ENCODE results near the gene CACNA2D2. TPM values are rescaled to one million over a fixed set of nuclear protein-coding genes. Genes with fewer than 3 reads are reported as not detected.
A peak's percentile ranks its signal among the peaks of the same experiment; 100 is the strongest.

Gene CACNA2D2
- total and polyA plus RNA-seq, 12 donors: 0.09 to 2.0 (median 0.60) TPM

DNA sequence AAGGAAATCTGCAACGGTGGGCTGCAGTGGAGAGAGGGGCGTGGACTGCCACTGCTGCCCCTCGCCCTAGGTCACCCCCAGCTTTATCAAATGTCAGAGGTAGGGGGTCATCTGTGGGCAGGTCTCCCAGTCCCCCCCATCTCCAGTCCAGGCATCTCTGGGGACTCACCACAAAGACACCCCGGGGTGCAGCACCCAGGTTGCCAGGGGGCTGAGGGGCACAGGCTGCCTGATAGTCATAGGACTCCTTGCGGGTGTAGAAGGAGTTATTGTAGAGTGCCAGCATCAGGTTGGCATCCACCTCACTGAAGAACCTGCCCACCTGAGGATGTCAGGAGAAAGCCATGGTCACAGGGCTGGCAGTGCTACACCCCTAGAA lies 137.6 kb downstream of the CACNA2D2 start:
- intact Hi-C loops (cut with DNase I): no loop called here
- Histone ChIP-seq H3K36me3 (replicated peaks in 1 of 2) (no peaks in the 10 kb centered on the region), H3K27ac (no peak overlapping the region), H3K9me3 (replicated peaks in 1 of 3) (no peaks in the 10 kb centered on the region), H3K27me3 (no peaks in the 10 kb centered on the region), H3K4me1 (replicated peaks in 1 of 2) (peaks cover 6% of the 10 kb centered on the region in 2 donors), H3K4me3 (no peak overlapping the region)
- no peak for TF ChIP-seq POLR2A (IDR thresholded peaks at IDR 0.05)
- TF ChIP-seq, protein P1, sequence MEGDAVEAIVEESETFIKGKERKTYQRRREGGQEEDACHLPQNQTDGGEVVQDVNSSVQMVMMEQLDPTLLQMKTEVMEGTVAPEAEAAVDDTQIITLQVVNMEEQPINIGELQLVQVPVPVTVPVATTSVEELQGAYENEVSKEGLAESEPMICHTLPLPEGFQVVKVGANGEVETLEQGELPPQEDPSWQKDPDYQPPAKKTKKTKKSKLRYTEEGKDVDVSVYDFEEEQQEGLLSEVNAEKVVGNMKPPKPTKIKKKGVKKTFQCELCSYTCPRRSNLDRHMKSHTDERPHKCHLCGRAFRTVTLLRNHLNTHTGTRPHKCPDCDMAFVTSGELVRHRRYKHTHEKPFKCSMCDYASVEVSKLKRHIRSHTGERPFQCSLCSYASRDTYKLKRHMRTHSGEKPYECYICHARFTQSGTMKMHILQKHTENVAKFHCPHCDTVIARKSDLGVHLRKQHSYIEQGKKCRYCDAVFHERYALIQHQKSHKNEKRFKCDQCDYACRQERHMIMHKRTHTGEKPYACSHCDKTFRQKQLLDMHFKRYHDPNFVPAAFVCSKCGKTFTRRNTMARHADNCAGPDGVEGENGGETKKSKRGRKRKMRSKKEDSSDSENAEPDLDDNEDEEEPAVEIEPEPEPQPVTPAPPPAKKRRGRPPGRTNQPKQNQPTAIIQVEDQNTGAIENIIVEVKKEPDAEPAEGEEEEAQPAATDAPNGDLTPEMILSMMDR (IDR thresholded peaks at IDR 0.05): no peak
- DNase-seq: no peak
- 84 to 86% (median 85%) methylated on average over 2 to 5 of the region's 5 CpGs; no CpG with 5 or more reads in 1 of the 4 donors for WGBS, 4 donors

DNA sequence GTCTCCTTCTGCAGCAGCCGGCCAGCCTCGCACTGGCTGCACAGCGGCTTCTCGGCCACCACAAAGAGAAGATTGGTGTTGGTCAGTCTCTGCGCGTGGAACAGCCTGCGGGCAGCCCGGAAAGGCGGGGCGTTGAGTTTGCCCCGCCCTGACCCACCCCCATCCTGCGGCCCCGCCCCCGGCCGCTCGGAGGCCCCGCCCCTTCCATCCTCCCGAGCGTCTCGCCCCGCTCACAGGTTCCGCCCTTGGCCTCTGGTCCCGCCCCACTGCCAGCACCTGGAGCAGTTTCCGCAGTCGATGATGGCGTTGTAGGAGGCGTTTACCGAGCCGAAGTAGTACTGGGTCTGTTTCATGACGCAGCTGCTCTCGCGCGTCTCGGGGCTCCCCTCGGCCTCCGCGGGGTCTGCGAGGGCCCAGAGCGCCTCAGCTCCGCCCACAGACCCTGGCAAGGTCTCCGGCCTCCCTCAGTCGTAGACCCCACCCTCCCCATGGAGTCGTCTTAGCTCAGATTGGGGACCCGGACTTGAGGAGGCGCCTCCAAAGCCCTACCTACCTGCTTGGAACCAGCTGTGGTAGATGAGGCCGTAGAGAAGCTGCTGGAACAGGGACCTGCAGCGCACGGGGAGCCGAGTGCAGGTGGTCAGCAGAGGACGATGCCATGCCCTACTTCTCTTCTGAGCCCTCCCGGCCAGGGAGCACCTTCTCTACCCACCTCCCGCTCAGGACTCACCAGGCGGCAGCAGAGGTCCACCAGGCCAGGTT lies 138.2 kb downstream of the CACNA2D2 start:
- TF ChIP-seq, protein P1 (IDR thresholded peaks at IDR 0.05): no peak
- peak in 1 of 2 donors; percentile 24 for TF ChIP-seq POLR2A (IDR thresholded peaks at IDR 0.05)
- Histone ChIP-seq H3K36me3 (replicated peaks in 1 of 2) (no peaks in the 10 kb centered on the region), H3K27me3 (no peaks in the 10 kb centered on the region), H3K4me3 (peak overlapping the region in 2 of 4 donors; percentile 36 to 60), H3K4me1 (replicated peaks in 1 of 2) (peaks cover 6% of the 10 kb centered on the region in 2 donors), H3K27ac (peak overlapping the region in 1 of 5 donors; percentile 32), H3K9me3 (replicated peaks in 1 of 3) (no peaks in the 10 kb centered on the region)
- peak; percentile 77 to 86 (median 85) for DNase-seq
- WGBS, 4 donors: 9 to 28% (median 18%) methylated on average over 8 to 53 of the region's 53 CpGs
- intact Hi-C loops (cut with DNase I): no loop called here

DNA sequence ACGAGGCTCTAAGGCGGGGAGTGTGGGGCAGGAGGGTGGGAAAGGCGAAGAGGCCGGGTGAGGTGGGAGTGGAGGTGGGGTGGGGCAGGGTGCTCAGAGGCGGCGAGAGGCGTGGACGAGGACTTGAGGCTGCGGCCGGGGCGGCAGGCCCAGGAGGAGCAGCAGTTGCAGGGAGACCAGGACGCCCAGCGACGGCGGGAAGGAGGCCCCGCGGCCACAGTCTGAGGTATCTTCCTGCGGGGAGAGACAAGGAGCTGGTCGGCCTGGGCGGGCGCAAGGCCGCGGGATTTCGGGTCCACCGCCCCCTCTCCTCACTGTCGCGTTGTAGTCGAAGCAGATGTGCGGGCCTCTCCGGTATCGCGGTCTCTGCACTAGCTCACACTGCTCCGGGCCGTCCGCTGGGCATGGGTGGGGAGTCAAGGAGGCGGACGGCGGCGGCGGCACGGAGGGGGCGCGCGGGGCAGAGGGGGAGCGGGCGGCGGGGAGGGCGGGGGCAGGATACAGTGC lies 138.8 kb downstream of the CACNA2D2 start:
- DNase-seq: peak in 1 of 7 donors; percentile 48
- peaks cover 6 to 9% of the 10 kb centered on the region in 2 donors for H3K4me1 ChIP-seq (replicated peaks in 1 of 2)
- intact Hi-C loops (cut with DNase I): no loop called here
- no peaks in the 10 kb centered on the region for H3K36me3 ChIP-seq (replicated peaks in 1 of 2)
- WGBS, 4 donors: 6 to 64% (median 19%) methylated on average over 10 to 48 of the region's 48 CpGs
- TF ChIP-seq, protein P1 (IDR thresholded peaks at IDR 0.05): no peak
- TF ChIP-seq POLR2A (IDR thresholded peaks at IDR 0.05): no peak
- peak overlapping the region in 1 of 5 donors; percentile 32 for H3K27ac ChIP-seq
- H3K4me3 ChIP-seq: peak overlapping the region in 2 of 4 donors; percentile 36 to 60
- no peaks in the 10 kb centered on the region for H3K9me3 ChIP-seq (replicated peaks in 1 of 3)
- H3K27me3 ChIP-seq: no peaks in the 10 kb centered on the region

DNA sequence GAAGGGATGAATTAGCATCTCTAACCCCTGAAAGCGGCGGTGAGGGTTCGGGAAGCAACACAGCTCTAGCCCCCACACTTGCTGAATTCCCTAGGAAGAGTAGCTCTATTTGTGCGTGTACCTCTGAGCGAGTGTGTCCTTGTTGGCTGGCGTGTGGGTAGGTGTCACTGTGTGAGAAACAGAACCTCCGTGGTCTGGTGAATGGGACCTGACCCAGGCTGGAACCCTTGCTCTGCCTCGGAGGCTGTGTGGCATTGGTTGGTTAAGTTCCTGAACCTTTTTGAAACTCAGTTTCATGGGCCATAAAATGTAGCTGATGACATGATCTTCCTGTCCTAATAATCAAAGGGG lies 143.7 kb downstream of the CACNA2D2 start:
- intact Hi-C loops (cut with DNase I): no loop called here
- no peak overlapping the region for H3K27ac ChIP-seq

More for the DNA sequence above, 143.7 kb downstream of the CACNA2D2 start:
- peaks cover 37 to 45% of the 10 kb centered on the region in 2 donors for H3K4me1 ChIP-seq (replicated peaks in 1 of 2)
- H3K4me3 ChIP-seq: peak overlapping the region in 1 of 4 donors; percentile 75
- no peaks in the 10 kb centered on the region for H3K27me3 ChIP-seq
- peaks cover 0 to 9% of the 10 kb centered on the region in 2 donors for H3K36me3 ChIP-seq (replicated peaks in 1 of 2)
- WGBS, 4 donors: 13 to 29% (median 17%) methylated on average over 5 to 8 of the region's 8 CpGs
- DNase-seq: no peak
- TF ChIP-seq POLR2A (IDR thresholded peaks at IDR 0.05): no peak
- TF ChIP-seq, protein P1 (IDR thresholded peaks at IDR 0.05): no peak
- no peaks in the 10 kb centered on the region for H3K9me3 ChIP-seq (replicated peaks in 1 of 3)

Data from adrenal gland (tissue), 12 donors.